GM06990 (cell line): ENCODE data around the gene OR2S2.

Experiments used
- DNase-seq: peaks from one replicate; pipeline ENCODE4 v3.0.0-alpha.2; 2011; ENCODE audit not compliant: insufficient read length; ENCODE audit errors: extremely low read depth
- H3K27me3 ChIP-seq: replicated peaks from 2 replicates; pipeline ENCODE4 v1.6.0; 2011; ENCODE audit warnings: low read length; ENCODE audit not compliant: control insufficient read depth, insufficient read depth
- H3K36me3 ChIP-seq: 2 replicates; pipeline ENCODE4 v1.5.1; 2011; ENCODE audit warnings: low read length; ENCODE audit not compliant: control insufficient read depth, insufficient read depth
- H3K4me3 ChIP-seq: replicated peaks from 2 replicates; pipeline ENCODE4 v1.5.1; 2011; ENCODE audit warnings: low read depth, mild to moderate bottlenecking, control low read depth, low read length
- TF ChIP-seq, protein P1 (sequence below): IDR thresholded peaks from 2 replicates; pipeline ENCODE4 v1.5.1; 2011; ENCODE audit warnings: low read length, control low read depth, mild to moderate bottlenecking, inconsistent platforms; ENCODE audit not compliant: insufficient read depth, poor library complexity, severe bottlenecking

OR2S2 gene

DNA sequence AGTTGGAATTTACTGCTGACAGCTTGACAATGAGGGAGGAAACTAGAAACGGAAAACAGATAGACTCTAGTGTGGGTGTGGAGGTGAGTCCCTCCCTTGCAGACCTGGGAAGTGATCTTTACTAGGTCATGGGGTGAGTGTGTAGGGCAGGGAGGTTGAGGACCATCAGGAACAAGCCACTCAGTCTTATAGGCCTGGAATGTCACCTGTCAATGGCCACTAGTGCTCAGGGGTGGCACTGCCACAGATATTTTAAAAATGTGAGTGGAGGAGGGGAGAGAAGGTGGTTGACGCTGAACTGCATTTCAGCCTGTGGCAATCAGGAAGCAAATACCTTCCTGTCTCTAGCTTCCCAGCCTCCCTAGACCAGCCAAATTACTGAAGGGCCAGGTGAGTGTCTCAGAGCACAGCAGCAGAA is 9.0 kb downstream of the OR2S2 start:
- no peaks in the 10 kb centered on the region; the same call in 1 of the 2 replicates for H3K27me3 ChIP-seq
- H3K36me3 ChIP-seq, result no peaks in the 10 kb centered on the region
- TF ChIP-seq, protein P1, sequence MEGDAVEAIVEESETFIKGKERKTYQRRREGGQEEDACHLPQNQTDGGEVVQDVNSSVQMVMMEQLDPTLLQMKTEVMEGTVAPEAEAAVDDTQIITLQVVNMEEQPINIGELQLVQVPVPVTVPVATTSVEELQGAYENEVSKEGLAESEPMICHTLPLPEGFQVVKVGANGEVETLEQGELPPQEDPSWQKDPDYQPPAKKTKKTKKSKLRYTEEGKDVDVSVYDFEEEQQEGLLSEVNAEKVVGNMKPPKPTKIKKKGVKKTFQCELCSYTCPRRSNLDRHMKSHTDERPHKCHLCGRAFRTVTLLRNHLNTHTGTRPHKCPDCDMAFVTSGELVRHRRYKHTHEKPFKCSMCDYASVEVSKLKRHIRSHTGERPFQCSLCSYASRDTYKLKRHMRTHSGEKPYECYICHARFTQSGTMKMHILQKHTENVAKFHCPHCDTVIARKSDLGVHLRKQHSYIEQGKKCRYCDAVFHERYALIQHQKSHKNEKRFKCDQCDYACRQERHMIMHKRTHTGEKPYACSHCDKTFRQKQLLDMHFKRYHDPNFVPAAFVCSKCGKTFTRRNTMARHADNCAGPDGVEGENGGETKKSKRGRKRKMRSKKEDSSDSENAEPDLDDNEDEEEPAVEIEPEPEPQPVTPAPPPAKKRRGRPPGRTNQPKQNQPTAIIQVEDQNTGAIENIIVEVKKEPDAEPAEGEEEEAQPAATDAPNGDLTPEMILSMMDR, result no peak
- H3K4me3 ChIP-seq, result no peak overlapping the region
- DNase-seq, result no peak

DNA sequence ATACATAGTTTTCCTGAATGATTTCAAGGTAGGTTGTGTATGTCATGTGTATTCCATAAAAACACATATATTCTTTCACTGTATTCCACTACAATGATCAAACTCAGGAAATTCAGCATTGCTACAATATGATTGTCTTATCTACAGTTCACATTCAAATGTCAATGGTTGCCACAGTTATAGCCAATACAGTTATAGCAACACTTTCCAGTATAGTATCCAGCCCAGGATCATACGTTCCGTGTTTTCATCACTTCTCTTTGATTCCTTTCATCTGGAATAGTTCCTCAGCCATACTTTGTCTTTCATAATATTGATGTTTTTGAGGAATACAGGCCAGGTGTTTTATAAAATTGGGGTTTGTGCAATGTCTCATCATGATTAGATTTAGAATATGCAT is 9.5 kb downstream of the OR2S2 start:
- H3K36me3 ChIP-seq, result no peaks in the 10 kb centered on the region
- TF ChIP-seq, protein P1, result no peak
- no peak overlapping the region for H3K4me3 ChIP-seq
- DNase-seq, result no peak
- no peaks in the 10 kb centered on the region; the same call in 1 of the 2 replicates for H3K27me3 ChIP-seq

DNA sequence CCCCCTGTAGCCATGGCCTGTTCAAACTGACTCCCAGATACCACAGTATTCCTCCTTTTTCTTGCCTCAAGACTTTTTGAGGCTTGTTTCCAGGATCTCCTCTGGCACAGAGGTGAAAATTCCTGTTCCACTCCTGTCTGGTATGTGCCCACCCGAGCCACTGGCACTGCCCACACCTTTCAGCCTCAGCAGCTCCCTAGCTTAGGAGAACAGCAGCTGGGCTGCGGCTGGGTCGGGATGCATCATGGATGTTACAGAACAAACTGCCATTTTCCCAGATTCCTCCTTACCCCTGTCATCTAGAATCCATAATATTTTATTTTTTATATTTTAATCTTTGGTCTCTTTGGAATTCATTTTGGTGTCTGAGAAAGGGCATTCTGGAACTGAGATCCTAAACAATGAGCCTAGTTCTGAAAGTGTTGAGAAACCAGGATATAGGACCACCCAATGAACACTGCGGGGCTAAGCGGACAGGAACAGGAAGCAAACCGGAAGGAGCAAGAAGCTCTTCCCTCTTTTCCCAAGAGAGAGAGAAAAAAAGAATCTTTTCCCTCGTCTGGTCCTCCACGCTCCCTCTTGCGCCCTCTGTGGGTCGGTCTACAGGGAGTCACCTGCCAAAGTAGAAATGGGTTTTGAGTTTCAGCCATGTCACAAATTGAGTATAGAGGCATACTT is 12.5 kb downstream of the OR2S2 start:
- no peaks in the 10 kb centered on the region for H3K36me3 ChIP-seq
- TF ChIP-seq, protein P1, result peak; percentile 94
- H3K4me3 ChIP-seq, result no peak overlapping the region
- no peaks in the 10 kb centered on the region; the same call in 1 of the 2 replicates for H3K27me3 ChIP-seq
- DNase-seq, result no peak

DNA sequence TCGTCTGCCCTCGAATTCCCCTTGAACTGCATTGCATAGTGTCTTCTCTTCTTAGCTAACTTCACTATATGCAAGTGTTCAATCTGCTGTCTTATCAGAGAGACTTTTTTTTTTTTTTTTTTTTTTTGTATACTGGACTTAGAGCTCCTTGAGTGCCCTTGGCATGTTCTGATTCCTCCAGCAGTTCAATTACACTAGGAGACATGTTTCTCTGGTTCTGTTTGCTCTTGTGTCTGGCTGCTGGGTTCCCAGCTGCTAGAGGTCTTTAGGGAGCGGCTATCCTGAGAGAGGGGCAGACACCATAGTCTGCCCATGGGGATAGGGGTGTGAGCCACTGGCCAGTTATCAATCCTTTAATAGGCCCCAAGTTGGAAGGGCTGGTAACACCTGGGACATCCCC is 13.1 kb downstream of the OR2S2 start:
- TF ChIP-seq, protein P1, result no peak
- Histone ChIP-seq H3K36me3 (no peaks in the 10 kb centered on the region), H3K27me3 (no peaks in the 10 kb centered on the region; the same call in 1 of the 2 replicates), H3K4me3 (no peak overlapping the region)
- no peak for DNase-seq

DNA sequence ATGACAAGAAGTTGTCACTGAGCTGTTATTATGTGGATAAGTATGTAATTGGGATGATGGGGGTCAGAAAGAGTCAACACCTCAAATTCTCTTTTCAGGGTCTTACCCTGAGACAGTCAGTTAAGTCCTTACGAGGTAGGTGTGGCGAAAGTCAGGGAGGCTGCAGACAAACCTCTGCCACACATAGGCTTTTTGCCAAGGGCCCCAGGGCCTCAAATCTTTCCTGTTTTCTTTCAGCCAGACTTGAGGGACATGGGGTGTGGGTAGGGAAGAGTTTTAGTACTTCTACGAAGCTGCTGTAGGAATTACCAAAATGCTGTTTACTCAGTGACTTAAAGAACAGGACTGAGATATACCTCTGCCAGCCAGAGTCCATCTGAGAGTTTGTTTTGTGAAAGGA is 13.8 kb downstream of the OR2S2 start:
- no peak overlapping the region for H3K4me3 ChIP-seq
- TF ChIP-seq, protein P1, result no peak
- no peaks in the 10 kb centered on the region; the same call in 1 of the 2 replicates for H3K27me3 ChIP-seq
- no peak for DNase-seq
- no peaks in the 10 kb centered on the region for H3K36me3 ChIP-seq
